ENCODE data around the gene ADGRB2. TPM values are rescaled to one million over a fixed set of nuclear protein-coding genes. Genes with fewer than 3 reads are reported as not detected.

Gene ADGRB2
- total RNA-seq, 2 experiments from 2014 or later: 0.39 to 0.71 TPM

GRCh38 chr1:31799196-31799894 lies 35.2 kb upstream of the ADGRB2 start:
- ATAC-seq (ENCODE audit: poor library complexity) (no peak), DNase-seq (no peak)
- ChIA-PET POLR2A (no interaction called here), CTCF (no interaction called here)
- no peaks in the 10 kb centered on the region for H3K36me3 Mint-ChIP-seq (ENCODE audit: low read depth)
- no peak overlapping the region for H3K27ac ChIP-seq (ENCODE audit: low read depth in 1 of 2, low read length in 2 of 2)
- H3K27ac Mint-ChIP-seq: no peak overlapping the region
- no peak overlapping the region for H3K4me3 ChIP-seq (ENCODE audit: low read length)
- H3K4me3 Mint-ChIP-seq: no peak overlapping the region
- no peaks in the 10 kb centered on the region for H3K9me3 Mint-ChIP-seq
- peaks cover 10% of the 10 kb centered on the region for H3K4me1 Mint-ChIP-seq (ENCODE audit: low read depth)
- peaks cover 0 to 4% of the 10 kb centered on the region in 2 experiments for H3K27me3 ChIP-seq (ENCODE audit: control insufficient read depth in 1 of 2, insufficient read depth in 2 of 2, low read length in 2 of 2)
- no peaks in the 10 kb centered on the region for H3K4me1 ChIP-seq (ENCODE audit: insufficient read depth, low read length)
- no peaks in the 10 kb centered on the region for H3K36me3 ChIP-seq (ENCODE audit: insufficient read depth, low read length)
- TF ChIP-seq CTCF (IDR thresholded peaks at IDR 0.05): no peak
- H3K27me3 Mint-ChIP-seq: no peaks in the 10 kb centered on the region
- H3K9me3 ChIP-seq (ENCODE audit: control insufficient read depth in 1 of 2, insufficient read depth in 1 of 2, low read length in 2 of 2): no peaks in the 10 kb centered on the region
- intact Hi-C loops (cut with DNase I, micrococcal nuclease): no loop called here

GRCh38 chr1:31798433-31799195 lies 34.5 kb upstream of the ADGRB2 start:
- Histone ChIP-seq H3K4me1 (ENCODE audit: insufficient read depth, low read length) (no peaks in the 10 kb centered on the region), H3K27ac (ENCODE audit: low read depth in 1 of 2, low read length in 2 of 2) (no peak overlapping the region), H3K36me3 (ENCODE audit: insufficient read depth, low read length) (no peaks in the 10 kb centered on the region), H3K4me3 (ENCODE audit: low read length) (no peak overlapping the region), H3K9me3 (ENCODE audit: control insufficient read depth in 1 of 2, insufficient read depth in 1 of 2, low read length in 2 of 2) (no peaks in the 10 kb centered on the region), H3K27me3 (ENCODE audit: control insufficient read depth in 1 of 2, insufficient read depth in 2 of 2, low read length in 2 of 2) (peaks cover 0 to 4% of the 10 kb centered on the region in 2 experiments)
- DNase-seq (no peak), ATAC-seq (ENCODE audit: poor library complexity) (no peak)
- intact Hi-C loops (cut with DNase I, micrococcal nuclease): no loop called here
- Mint-ChIP-seq H3K36me3 (ENCODE audit: low read depth) (no peaks in the 10 kb centered on the region), H3K9me3 (no peaks in the 10 kb centered on the region), H3K27me3 (no peaks in the 10 kb centered on the region), H3K4me3 (no peak overlapping the region), H3K27ac (no peak overlapping the region), H3K4me1 (ENCODE audit: low read depth) (peaks cover 10% of the 10 kb centered on the region)
- TF ChIP-seq CTCF (IDR thresholded peaks at IDR 0.05): no peak
- ChIA-PET CTCF (no interaction called here), POLR2A (no interaction called here)

GRCh38 chr1:31798086-31798432 lies 33.9 kb upstream of the ADGRB2 start:
- H3K4me1 ChIP-seq (ENCODE audit: insufficient read depth, low read length): no peaks in the 10 kb centered on the region
- no peaks in the 10 kb centered on the region for H3K36me3 ChIP-seq (ENCODE audit: insufficient read depth, low read length)
- no peaks in the 10 kb centered on the region for H3K36me3 Mint-ChIP-seq (ENCODE audit: low read depth)
- no peak overlapping the region for H3K27ac ChIP-seq (ENCODE audit: low read depth in 1 of 2, low read length in 2 of 2)
- peak in 1 of 14 experiments; percentile 27 for DNase-seq
- H3K4me3 Mint-ChIP-seq: no peak overlapping the region
- no peak for TF ChIP-seq CTCF (IDR thresholded peaks at IDR 0.05)
- ChIA-PET CTCF (no interaction called here), POLR2A (no interaction called here)
- H3K27me3 ChIP-seq (ENCODE audit: control insufficient read depth in 1 of 2, insufficient read depth in 2 of 2, low read length in 2 of 2): peaks cover 0 to 4% of the 10 kb centered on the region in 2 experiments
- H3K9me3 ChIP-seq (ENCODE audit: control insufficient read depth in 1 of 2, insufficient read depth in 1 of 2, low read length in 2 of 2): no peaks in the 10 kb centered on the region
- H3K27me3 Mint-ChIP-seq: no peaks in the 10 kb centered on the region
- H3K4me3 ChIP-seq (ENCODE audit: low read length): no peak overlapping the region
- no peak for ATAC-seq (ENCODE audit: poor library complexity)
- no peaks in the 10 kb centered on the region for H3K9me3 Mint-ChIP-seq
- no peak overlapping the region for H3K27ac Mint-ChIP-seq
- intact Hi-C loops (cut with DNase I, micrococcal nuclease): no loop called here
- H3K4me1 Mint-ChIP-seq (ENCODE audit: low read depth): peaks cover 10% of the 10 kb centered on the region

Measured in CD4-positive, alpha-beta T cell (primary cell).